Dedifferentiated amniotic fluid mesenchymal stem cell (primary cell): ENCODE measurements around the gene HIRA.
"Not testable (repeated sequence)": the region's sequence is repeated elsewhere in the genome, so short reads cannot be mapped to it uniquely, and the experiment has no call there.

Source experiments
- DNase-seq: peaks from one replicate; pipeline ENCODE4 v3.0.0-alpha.2; 2016; ENCODE audit errors: extremely low spot score

Gene HIRA

DNA sequence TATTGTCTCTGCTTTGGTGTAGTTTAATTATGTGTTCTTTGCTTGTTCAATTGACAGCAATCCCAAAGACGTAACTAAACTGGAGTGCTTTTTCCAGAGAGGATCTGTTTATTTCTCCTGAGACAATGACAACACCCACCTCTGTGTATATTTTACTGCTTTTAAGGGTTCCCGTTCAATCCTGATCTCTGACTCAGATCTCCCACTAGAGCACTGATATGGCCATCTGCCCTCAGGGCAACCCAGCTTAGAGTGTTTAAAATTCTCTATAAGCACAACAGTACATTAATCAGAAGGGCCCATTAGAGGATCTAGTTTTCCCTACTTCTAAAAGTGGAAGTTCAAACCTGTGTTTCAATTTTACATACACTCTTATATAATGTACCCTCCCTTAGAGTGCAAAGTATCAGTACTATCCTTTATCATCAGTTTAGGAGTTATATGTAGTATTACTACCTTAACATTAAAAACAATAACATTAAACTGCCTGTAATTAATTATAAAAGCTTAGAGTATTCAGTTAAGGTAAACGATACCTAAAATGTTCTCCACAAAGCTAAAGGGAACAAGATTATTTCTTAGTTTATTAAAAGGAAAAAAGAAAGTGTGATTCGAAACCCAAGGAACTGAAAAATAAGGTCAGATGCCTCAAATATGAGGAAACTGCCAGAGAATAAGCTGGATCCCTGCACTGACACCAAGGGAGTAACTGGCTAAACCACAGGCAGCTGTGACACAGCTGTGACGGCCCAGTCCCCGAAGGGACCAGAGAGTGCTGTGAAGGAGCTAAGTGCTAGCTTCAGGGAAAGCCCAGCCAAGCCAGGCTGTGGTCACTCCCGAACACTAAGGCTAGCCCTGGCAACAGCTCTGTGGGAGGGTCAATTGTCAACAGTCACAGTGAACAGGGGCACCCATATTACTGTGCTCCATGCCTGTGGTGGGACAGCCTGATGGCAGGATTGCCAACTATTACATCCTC is 32.2 kb upstream of the HIRA start:
- peak; percentile 71 for DNase-seq

DNA sequence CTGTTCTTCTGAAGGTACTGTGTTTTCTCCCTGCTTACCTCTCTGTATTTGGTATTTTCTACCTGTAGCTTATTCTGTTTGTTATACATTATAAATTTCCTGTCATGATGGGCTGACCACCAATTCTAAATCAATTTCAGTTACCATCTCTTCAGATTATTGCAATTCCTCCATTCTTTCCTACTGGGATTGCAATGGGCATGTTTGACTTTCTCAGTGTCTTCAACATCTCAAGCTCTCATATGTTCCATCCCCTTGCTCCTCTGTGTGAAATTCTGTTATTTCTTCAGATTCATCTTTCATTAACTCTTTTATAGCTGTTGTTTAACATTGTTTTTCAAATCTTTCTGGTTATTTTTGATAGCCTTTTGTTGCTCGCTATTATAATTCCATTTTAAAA is 31.5 kb upstream of the HIRA start:
- DNase-seq = no peak

DNA sequence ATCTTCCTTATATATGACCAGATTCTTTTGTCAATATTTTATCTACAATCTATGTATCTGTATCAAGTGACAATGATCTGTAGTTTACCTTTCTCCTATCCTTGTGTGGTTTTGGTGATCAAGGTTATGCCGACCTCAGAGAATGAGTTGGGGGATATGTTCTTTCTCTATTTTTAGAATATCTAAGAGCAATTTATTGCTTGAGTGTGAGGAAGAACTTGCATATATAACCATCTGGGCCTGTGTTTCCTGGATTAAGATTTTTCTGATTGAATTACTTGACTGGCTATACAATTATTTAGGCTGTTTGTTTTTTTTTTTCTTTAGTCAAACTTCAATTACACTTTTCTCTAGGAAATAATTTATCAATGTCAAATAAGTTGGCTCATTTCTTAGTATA is 30.0 kb upstream of the HIRA start:
- DNase-seq = no peak

DNA sequence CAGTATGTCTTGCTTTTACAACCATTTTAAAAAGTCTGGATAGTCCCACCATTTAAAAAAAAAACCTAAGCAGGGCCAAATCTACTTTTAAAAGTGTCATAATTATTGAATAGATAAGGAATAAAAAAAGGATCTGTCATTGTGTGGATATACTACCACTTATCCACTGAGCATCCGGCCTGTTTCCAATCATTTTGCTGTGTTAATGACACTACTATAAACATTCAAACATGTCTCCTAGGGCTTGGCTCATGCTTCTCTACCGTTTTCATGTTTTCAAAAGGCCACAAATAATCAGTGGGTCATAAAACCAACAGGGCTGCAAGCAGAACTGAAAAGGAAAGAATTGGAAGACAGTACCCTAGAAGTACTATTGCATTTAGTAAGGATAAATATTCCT is 28.5 kb upstream of the HIRA start:
- no peak for DNase-seq

DNA sequence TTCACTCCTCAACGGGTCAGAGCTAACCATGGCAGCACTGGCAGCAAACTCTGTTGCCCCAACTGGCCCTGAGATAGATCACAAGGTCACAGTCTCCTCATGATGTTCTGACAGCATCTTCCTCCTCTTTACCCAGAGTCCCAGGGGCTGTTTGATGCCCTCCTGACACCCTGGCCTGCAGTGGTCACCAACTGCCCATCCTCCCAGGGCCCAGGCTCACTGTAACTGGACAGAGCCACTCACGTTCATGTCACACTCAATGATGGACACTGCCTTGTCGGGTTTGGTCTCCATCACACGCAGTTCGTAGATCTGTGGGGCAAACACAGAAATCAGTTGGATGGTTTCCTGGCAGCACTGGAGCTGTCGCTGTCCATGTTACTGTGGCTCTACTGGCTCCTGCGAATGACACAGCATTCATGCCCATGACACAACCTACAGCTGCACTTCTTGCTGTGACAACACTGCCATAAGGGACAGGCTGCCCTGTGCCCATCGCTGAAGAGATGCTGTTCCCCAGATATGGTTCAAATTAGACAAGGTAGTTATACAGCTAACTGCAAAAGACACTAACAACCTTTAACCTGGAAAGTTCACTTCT is 26.4 kb upstream of the HIRA start:
- DNase-seq = no peak

DNA sequence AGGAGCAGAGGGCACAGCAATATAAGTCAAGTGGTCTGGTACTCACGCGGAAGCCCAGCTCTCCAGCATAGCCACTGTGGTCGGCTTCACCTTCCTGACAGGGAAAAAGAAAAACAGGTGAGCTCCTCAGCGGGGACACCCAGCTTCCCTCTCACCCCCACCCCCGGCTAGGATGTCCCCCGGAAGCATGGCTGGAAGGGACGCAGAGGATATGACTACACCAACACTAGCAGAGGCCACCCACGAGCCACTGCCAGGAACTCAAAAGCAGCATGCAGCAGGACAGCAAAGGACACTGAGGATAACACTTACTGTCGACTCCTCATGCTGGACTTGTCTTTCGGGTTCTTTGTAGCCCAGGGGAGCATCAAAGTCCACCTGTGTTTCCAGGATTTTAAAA is 25.0 kb upstream of the HIRA start:
- no peak for DNase-seq

DNA sequence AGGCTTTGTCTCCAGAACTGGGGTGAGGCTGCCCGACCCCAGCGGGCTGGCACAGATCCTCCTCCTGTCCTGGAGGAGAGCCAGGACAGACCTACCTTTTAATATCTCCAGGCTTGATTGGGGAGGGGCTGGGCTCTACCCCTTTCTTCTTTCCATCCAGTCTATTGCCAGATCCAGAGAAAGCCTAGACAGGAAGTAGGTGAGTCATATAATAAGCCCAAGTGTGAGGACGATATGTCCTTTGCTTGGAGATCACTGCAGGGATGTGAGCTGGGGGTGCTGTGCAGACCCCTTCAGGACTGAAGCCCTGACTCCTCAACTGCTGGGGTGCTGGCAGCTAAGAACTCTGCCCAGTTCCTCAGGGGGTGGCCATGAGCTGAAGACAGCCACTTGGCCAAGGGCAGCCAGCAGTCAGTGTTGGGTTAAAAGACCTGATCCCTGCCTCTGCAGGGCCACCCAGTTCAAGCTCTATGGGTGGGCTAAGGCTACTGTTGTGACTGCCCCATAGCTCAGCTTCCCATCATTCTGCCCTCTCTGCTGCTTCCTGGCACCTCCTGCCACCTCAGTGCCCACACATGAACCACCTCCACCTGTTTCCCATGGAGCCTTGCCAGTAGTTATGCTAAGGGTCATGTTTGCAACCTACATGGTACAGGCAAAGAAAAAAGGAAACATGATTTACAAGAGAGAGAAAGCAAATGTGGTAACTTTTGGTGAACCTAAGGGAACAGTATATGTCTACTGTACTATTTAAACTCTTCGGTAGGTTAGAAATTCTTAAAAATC is 24.2 kb upstream of the HIRA start:
- DNase-seq = no peak

DNA sequence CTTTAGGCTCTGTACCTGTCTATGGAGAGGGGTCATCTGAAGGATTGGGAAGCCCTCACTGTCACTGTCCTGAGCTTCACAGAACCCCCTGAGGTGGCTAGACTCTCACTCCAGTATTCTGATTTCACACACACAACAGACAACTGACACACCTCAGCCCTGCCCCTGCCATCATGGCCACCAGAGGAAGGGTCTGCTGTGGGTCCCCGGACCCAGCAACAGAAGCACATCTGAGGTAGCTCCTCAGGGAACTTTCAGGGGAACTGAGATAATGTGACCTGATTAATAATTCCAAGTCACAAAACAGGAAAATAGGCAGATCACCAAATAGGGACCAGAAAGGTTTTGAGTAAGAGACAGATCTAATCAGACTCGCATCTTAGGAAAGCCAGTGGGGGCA is 23.5 kb upstream of the HIRA start:
- no peak for DNase-seq

DNA sequence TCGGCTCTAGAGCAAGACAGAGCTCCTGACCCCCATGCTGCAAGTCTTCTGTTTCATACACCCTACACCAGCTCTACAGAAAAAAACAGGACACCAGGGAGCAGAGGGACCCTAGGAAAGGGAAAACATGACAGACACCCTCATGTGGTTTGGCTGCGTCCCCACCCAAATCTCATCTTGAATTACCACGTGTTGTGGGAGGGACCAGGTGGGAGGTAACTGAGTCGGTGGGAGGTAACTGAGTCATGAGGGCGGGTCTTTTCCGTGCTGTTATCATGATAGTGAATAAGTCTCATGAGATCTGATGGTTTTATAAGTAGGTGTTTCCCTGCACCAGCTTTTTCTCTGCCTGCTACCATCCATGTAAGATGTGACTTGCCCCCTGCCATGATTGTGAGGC is 22.6 kb upstream of the HIRA start:
- DNase-seq = no peak

DNA sequence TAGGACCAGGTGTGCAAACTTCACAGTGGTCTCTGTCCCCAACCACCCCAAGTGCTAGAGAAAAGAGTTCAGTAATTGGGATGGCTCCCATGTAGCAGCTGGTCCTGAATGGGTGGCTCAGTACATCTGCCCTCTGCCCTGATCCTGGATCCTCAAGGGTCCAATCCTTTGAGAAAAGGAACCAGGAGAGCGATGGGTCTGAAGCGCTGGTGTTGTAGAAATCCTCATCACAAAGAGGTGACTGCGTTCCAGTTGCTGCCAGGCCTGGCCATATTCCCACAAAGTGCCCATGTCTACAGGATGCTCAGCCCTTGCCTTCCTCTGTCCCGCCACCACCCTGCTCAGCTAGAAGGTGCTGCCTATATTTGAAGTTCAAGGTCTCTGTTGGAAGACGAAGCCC is 22.2 kb upstream of the HIRA start:
- no peak for DNase-seq

DNA sequence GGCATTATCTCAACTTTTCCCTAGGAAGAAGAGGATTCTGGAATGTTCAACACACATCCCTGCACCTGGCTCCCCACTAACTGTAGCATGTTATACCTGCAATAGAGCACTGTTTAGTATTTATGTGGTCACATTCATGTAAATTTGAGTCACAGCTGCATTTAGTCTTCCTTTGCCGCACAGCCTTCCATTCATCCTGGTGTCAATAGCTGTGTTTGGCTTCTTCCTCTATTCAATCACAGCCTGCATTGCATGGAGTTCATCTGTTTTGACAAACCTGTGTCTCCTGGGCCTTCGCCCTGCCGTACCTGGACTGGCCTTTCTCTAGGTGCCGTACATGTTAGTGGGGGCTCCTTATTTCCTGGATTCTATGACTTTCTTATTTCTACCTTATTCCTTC is 20.0 kb upstream of the HIRA start:
- no peak for DNase-seq

DNA sequence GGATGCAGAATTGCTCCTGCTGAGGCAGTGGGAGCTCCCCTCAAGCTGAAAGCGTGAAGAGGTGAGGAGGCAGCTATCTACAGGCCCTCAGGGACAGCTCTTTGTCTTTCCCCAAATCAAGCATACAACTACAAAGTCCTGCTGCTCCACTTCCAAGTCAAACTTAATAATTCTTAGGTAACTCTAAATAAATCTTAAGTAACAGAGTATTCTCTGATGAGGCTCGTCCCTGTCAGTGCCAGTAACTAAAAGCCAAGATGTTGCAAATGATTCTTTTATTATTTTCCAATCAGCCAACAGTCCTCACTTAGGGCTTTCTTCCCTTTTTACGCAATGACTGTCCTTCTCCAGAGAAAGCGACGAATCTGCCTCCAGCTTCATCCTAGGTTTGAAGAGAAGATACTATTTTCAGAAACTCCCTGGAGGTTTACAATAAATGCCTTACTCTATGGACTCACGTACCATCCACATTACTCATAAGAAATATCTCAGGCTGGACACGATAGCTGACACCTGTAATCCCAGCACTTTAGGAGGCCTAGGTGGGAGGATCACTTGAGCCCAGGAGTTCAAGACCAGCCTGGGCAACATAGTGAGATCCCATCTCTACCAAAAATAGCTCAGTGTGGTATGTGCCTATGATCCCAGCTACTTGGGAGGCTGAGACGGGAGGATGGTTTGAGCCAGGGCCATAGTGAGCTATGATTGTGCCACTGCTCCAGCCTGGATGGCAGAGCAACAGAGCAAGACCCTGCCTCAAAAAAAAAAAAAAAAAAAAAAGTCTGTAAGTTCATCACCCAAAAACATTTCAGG is 19.0 kb upstream of the HIRA start:
- no peak for DNase-seq

DNA sequence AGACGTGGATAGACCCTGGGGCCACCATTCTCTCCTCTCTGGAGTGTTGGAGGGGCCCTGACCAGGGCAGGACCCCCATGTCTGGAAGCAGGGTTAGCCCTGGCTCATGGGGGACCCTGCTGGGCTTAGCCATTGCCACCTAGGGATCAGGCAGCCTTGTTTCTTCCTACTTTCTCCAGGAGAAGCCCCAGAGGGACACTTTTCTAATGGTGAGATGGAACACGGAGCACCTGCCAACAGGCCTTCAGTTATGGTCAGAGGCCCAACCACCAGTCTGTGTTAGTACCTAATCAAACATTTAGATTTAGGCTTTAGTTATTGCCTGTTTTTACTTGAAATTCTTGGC is 17.9 kb upstream of the HIRA start:
- no peak for DNase-seq

DNA sequence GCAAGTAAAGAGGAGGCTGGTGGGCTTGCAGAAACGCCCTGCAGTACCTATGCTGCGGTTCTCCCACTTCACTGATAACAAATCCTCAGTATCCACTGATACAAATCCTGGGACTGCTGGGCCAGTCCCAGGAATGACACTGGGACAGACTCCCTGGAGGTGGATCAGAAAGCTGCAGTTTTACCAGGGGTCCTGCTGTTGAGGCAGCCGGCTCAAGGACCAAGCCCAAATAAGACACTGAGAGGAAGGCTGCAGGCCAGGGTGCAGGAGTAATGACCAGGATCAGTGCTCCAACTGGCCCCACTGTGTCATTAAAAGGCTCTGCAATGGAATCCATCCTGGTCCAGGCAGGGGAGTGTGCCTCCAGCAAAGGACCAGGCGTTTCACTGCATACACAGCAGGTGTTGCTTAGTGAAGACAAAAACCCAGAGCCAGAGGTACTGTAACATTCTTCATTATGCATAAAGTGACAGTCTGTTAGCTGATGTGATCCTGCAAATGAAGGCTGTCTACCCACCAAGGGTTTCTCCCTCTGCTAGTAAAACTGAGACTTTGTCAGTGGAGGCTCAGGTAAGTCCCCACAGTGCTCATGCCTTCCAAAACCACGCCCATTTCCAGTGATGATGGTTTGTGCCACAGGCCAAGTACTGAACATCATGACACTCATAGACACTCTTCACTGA is 17.3 kb upstream of the HIRA start:
- no peak for DNase-seq

DNA sequence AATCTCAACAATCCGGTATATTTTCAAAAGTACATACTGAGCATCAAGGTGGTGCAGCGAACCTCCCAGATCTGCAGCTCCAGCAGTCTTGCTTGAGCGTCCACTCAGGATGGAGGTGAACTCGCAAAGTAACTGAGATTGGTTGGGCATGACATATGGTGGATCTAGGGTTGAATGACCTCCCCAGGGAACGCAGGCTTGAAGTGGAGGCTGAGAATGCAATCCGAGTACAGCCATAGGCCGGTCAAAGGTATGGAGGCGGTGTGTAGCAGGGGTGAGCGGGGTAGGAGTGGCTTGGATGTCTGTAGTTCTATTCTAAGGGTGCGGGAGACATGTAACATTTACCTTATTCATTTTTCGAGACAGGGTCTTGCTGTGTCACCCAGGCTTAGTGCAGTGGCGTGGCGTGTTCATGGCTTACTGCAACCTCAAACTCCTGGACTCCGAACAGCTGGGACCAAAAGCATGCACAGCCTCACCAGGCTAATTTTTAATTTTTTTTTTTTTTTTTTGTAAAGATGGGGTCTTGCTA is 16.6 kb upstream of the HIRA start:
- peak; percentile 38 for DNase-seq

DNA sequence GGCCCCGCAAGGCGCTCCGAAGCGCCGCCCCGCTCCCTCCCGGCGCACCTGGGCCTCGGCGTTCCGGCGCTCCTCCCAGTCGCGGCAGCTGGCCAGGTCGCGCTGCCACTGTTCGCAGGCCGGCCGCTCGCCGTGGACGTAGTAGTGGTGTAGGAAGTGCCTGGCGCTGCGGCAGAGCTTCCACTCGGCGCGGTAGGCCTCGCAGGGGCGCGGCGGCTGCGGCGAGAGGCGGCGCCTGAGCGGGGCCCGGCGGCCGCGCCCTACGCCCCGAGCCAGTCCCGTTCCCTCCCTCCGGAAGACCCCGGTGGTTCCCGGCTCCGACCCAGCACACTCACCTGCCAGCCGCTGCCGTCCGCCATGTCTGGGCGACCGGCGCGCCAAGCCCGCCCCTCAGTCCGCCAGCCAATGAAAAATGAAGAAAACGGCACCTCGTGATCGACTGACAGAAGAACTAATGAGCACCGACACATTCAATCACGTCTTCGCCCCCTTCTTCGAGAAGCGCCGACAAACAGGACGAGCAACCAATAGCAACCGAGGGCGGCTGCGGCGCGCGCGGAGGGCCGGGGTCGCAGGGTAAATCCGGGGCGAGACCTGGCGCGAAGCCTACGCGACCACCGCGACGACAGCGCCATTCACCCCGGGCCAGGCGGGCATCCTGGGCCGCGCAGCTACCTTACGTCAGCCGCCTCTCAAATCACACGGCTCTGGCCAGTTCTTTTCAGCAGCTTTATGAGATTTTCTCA is 16.0 kb upstream of the HIRA start, which contains the start of gene C22orf39:
C22orf39 (minus strand) TSS at position 382 of the 746 bp plus-strand sequence; CDS start at position 359, 23 bp downstream.
- peak; percentile 92 for DNase-seq

DNA sequence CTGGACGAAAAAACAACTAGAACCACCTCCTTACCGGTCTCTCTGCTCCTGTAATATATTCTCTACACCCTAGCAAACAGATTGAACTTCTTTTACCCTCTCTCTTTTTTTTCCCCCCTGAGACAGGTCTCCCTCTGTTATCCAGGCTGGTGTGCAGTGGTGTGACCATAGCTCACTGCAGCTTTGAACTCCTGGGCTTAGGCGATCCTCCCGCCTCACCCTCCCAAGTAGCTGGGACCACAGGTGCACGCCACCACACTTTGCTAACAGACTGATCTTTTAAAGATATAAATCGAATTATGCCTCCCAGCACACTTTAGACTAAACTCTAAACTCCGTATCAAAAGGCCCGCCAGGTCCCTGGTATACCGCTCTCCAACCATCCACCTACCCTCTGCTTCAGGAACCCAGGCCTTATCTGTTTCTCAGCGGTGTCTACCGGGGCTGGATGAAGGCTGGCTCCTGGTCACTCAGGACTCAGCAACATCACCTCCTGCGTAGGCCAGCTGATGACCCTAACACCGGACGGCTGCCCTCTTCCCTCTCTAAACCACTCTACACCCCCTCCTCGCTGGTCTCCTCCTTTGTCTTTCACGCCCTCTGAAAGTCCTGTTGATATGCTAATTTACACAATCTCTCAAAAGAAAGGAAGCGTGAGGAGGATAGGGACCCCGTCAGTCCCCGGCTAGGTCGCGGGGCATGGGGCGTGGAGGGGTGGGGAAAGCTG is 15.2 kb upstream of the HIRA start:
- no peak for DNase-seq

DNA sequence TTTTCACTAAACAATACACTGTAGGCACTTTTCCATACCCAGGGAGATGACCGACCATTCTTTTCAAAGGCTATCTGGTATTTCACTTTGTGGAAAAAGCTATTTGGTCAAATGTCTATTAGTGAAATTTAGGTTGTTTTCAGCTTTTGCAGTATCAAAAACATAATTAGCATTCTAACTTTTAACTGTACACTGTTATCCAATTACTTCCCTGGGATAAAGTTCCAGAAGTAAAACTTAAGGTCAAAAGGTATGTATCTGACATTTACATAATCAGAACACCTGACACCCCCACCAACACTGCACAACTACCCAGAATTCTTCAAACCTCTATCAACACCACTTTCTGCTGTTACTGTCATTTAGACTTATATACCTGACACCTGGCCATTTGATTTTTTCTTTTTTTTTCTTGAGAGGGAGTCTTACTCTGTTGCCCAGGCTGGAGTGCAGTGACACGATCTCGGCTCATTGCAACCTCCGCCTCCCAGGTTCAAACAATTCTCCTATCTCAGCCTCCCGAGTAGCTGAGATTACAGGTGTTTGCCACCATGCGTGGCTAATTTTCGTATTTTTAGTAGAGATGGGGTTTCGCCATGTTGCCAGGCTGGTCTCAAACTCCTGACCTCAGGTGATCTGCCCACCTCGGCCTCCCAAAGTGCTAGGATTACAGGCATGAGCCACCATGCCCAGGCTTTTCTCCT is 13.9 kb upstream of the HIRA start:
- DNase-seq = not testable (repeated sequence)
